Gastrocnemius medialis (tissue), 4 donors: Measurements from ENCODE around the gene SMYD5.

Experiments
- POLR2A ChIP-seq, 2 donors: fragments of 450-650 bp; IDR thresholded peaks; one replicate each; pipeline ENCODE4 v1.6.1; 2017; ENCODE audit warnings: antibody characterized with exemption in 2 of 2, mild to moderate bottlenecking in 2 of 2, moderate library complexity in 2 of 2
- TF ChIP-seq, protein P1 (sequence below), 5 experiments: fragments of 450-650 bp in 3 of 5; fragments of 200-600 bp in 2 of 5; sonication (generic) in 2 of 5; IDR thresholded peaks in 4 of 5; conservative IDR thresholded peaks in 1 of 5; 1 replicate in 4 of 5; 2 replicates in 1 of 5; pipeline ENCODE4 v1.5.1; 2016 to 2019; ENCODE audit warnings: antibody characterized with exemption in 5 of 5, mild to moderate bottlenecking in 3 of 5, moderate library complexity in 3 of 5

DNA sequence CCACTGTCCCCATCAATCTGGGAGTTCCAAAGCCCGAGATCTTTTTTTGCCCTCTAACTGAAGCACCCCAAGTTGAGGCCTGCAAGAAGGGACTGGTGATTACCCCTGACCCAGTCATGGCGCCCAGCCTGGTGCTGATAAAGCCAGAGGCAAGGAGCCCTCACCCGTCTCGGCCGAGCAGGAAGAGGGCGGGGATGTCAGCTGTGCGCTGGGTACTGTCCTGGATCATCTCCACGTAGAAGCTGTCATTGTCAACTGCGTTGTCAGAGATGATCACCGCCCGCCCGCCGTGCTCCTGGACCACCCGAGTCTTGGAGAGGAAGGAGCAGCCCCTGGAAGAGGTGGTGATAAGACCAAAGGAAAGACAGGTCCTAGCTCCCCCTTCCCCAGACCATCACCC is 14.6 kb downstream of the SMYD5 start:
- no peak for TF ChIP-seq POLR2A (IDR thresholded peaks at IDR 0.05)
- TF ChIP-seq, protein P1, sequence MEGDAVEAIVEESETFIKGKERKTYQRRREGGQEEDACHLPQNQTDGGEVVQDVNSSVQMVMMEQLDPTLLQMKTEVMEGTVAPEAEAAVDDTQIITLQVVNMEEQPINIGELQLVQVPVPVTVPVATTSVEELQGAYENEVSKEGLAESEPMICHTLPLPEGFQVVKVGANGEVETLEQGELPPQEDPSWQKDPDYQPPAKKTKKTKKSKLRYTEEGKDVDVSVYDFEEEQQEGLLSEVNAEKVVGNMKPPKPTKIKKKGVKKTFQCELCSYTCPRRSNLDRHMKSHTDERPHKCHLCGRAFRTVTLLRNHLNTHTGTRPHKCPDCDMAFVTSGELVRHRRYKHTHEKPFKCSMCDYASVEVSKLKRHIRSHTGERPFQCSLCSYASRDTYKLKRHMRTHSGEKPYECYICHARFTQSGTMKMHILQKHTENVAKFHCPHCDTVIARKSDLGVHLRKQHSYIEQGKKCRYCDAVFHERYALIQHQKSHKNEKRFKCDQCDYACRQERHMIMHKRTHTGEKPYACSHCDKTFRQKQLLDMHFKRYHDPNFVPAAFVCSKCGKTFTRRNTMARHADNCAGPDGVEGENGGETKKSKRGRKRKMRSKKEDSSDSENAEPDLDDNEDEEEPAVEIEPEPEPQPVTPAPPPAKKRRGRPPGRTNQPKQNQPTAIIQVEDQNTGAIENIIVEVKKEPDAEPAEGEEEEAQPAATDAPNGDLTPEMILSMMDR (IDR thresholded peaks at IDR 0.05 in 4 of 5, conservative IDR thresholded peaks at IDR 0.05 in 1 of 5): no peak
